ENCODE results near the gene PPP1R1A.

Gene PPP1R1A

GRCh38 chr12:54569995-54570528, 18.4 kb downstream of the PPP1R1A start:
- no peak for DNase-seq

DNA sequence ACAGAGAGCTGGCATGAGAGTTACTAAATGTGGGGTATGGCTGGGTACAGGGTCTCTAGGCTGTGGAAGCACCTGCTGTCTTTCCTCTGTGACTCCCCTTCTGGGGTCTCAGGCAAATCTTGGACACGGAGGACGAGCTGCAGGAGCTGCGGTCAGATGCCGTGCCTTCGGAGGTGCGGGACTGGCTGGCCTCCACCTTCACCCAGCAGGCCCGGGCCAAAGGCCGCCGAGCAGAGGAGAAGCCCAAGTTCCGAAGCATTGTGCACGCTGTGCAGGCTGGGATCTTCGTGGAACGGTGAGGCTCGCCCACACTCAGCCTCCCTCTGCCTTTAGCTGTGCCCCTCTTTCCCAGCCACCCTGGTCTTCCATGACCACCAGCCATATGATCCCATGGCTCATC, 19.4 kb downstream of the PPP1R1A start:
- DNase-seq: no peak

GRCh38 chr12:54566792-54567191, 21.7 kb downstream of the PPP1R1A start:
- no peak for DNase-seq

- no peak for DNase-seq
Observed at GRCh38 chr12:54565986-54566544, 22.4 kb downstream of the PPP1R1A start.

GRCh38 chr12:54565310-54565985, 23.0 kb downstream of the PPP1R1A start:
- DNase-seq: no peak

- DNase-seq: no peak
Observed at GRCh38 chr12:54564768-54565167, 23.7 kb downstream of the PPP1R1A start.

GRCh38 chr12:54563787-54564186, 24.7 kb downstream of the PPP1R1A start:
- DNase-seq: no peak

- no peak for DNase-seq
Observed at GRCh38 chr12:54562750-54563356, 25.6 kb downstream of the PPP1R1A start.

DNA sequence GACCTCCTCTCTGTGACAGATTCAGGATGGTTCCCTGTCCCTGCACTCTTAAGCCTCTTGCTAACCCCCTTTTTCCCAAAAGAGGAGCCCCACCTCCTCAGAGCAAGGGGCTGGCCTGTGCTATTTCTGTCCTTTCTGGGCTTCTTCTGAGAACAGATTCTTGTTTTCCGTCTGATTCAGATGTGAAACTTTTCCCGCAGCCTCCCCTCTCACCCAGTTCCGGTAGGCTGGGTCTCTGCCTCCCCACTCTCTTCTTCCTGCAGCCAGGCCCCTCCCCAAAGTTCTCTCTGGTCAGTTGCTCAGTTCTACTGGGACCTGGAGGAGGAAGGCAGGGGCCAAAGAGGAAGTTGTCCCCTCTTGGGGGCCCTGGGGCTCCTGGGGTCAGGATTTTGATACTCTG, 27.3 kb downstream of the PPP1R1A start:
- no peak for DNase-seq

DNA sequence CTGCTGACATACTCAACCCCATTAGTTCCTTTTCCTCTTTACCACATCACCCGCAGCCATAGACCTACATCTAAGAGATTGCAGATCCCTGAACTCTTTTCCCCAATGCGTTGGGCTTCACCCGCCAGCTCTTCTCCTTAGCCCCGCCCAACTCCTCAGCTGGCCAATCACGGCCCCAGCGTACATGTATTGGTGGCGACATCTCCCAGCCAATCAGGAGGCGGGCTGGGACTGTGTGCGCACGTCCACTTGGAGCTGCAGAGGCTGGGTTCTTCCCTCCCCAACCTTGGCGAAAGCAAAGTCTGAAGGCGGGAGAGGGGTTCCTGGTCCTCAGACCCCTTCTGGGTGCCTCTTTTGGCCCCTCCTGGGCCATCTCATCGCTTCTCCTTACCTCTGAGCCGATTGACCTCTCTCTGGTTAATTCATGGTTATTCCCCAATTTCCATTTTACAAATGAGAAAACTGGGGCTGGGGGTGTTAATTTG, 28.0 kb downstream of the PPP1R1A start:
- DNase-seq: peak; percentile 76

GRCh38 chr12:54558759-54559158, 29.7 kb downstream of the PPP1R1A start:
- DNase-seq: no peak

DNA sequence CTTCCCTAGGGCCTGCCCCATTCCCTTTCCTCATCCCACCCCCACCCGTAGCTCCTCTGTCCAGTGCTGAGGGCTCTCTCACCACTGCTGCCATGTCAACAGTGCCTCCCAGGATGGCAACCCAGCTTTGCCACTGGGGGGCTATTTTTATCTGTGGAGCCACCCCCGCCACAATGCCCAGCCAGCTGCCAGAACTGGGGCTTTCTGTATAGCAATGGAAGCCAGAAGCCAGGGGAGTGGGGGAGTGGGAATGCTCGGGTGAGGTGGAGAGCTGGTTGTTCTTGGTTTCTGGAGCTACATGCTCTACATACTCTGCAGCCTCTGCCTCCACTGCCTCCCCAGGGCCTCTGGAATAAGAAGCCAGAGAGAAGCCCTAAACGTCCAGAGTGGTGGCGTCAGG, 30.1 kb downstream of the PPP1R1A start:
- no peak for DNase-seq

DNA sequence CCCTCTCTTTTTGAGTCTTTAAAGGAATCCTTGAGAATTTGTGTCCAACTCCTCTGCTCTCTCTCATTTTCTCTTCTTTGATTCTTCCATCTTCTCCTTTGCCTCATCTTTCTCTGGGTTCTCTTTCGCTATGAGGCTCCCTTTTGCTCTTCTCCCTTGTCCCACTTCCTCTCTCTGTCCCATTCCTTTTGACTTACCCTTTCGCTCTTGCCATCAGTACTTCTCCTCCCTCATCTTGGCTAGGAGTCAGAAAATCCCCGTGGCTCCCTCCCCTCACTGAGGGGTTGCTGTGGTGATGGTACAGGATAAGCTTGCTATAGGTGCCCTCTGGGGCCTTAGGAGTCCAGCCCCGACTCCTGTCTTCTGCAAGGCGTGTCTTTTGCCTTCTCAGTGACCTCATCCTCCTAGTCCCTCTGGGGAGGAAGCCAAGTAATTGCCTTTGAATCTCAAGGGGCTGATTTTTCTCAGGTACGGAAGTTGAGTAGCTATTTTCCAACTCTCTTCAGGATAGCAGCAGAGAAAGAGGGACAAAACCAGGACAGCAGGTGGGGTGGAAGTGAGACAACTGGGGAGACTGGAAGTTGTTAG, 32.7 kb downstream of the PPP1R1A start:
- DNase-seq: no peak

DNA sequence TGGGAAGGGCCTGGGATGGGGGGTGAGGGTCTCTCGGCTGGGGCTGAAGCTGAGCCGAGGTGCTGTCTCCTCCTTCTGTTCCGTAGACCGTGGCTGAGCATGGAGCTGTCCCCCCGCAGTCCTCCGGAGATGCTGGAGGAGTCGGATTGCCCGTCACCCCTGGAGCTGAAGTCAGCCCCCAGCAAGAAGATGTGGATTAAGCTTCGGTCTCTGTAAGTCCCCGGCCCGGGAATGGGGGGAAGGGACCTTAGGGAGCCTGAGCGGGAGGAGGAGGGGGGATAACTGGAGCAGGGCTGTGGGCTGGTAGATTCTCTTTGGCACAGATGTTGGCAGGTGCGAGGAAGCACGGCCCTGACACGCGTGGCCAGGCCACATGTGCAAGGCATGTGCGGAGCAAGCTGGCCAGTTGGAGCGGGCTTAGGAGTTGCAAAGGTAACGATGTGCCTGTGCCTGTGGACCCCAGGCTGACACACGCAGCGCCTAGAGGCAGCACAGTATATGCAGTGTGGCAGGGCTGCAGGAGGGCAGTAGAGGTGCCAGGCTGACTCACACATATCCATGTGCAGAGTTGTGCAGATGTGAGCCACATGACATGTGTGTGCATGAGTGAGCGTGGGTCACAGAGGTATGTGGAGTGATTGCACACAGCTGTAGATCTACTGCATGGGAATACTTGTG, 38.5 kb downstream of the PPP1R1A start:
- DNase-seq: peak; percentile 17

GRCh38 chr12:54546511-54546910, 41.9 kb downstream of the PPP1R1A start:
- DNase-seq: no peak

DNA sequence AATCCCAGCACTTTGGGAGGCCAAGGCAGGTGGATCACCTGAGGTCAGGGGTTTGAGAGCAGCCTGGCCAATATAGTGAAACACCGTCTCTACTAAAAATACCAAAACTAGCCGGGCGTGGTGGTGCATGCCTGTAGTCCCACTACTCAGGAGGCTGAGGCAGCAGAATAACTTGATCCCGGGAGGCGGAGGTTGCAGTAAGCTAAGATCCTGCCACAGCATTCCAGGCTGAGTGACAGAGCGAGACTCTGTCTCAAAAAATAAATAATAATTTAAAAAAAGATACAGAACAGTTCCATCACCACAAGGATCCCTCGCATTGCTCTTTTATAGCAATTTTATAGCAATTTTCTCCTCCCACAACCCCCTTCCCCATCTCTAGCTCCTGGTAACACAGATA, 43.7 kb downstream of the PPP1R1A start:
- no peak for DNase-seq

DNA sequence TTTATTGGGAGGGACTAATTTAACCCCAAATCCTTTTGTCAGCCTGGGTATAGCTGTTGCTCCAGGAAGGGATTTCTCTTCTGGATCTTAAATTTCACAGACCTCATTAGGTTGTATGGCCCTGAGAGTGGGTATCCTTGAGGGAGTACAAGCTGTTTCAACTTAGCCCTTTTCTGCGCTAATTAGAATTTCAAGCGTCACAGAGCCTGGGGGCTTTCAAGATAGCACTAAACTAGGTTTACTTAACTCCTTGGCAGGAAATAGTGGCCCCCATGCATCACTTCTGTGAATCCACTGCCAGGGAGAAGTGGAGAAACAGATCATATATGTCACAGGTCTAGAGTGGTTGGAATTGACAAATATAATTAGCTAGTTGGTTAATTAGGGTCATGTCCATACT, 44.9 kb downstream of the PPP1R1A start:
- DNase-seq: no peak

GRCh38 chr12:54541751-54542290, 46.6 kb downstream of the PPP1R1A start:
- DNase-seq: no peak

DNA sequence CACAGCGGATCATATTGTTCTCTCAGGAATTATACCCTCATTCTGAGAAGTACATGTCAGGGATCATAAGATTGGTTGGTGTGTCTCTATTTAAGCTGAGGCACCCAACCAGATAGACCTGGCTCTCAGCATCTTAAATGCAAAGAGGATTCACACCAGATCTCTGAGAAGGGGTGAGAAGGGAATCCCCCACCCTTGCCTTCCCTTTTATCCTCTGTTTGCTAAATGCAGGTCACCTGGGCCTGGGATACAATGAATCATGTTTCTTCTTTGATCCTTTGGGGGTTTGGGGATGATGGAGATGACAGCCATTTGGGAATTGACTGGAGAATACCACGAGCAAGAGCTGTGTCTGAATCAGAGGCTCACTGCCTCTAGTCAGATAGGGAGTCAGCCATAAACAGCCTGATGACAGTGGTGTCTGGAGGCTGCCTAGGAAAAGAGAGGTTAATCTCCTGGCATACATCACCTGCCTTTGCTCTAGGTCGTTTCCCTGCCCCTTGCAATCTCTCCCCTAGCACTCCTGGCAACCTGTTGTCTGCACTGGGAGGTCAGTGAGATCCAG, 50.2 kb downstream of the PPP1R1A start:
- DNase-seq: no peak

DNA sequence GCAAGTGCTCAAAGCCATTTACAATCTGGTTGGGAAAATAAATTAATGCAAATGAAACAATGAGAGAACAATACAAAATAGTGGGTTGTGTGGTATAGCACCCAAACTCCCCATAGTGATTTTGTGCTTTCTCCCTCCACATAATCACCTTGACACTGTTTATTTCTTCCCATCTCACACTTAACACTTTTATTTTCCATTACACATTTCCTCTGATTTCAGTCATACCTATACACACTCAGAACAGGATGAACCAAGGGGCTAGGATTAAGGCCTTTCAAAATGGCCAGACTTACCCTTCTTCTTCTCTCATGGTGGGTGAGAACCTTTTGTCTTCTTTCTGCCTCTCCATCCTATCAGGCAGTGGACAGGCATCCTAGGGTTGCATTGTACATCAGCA, 53.0 kb downstream of the PPP1R1A start:
- no peak for DNase-seq

DNA sequence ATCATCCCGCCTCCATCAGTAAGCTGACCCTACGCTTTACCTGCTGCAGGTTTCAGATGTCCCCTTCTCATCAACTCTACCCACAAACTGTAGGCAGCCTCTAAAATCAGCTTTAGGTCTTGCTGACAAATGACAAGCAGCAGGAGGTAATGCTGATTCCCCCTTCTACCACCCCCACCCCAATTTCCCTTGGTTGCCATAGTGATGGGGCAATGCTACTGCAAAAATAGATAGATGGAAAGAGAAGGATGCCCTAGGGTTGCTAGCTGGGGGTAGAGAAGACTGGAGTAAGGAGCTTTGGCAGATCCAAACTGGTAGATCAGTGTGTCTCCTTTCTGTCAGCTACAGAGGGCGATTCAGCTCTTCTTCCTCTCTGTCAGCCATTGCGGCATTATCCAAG, 58.9 kb downstream of the PPP1R1A start:
- no peak for DNase-seq

Measured in activated T-cell treated with anti-CD3 and anti-CD28 coated beads for 4 hours (primary cell).